ENCODE data around the gene TBK1.

DNA sequence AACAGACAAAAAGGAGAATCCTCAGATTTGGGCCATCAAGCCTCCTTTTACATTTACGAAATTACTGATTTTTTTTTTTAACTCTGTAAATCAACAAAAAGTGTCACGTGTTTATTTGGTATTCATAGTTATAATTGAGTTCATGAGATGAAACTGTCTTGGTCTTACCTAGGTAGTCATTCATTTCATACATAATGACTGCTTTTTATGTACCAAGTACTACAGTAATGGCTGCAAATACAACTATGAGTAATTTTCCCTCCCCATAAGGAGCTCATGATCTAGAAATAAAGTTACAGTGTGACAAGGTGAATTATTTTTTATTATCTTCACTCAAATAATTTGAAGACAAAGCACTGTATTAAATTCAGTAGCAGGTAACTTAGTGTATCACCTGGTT, 6.4 kb upstream of the TBK1 start:
- TF ChIP-seq, protein P1, sequence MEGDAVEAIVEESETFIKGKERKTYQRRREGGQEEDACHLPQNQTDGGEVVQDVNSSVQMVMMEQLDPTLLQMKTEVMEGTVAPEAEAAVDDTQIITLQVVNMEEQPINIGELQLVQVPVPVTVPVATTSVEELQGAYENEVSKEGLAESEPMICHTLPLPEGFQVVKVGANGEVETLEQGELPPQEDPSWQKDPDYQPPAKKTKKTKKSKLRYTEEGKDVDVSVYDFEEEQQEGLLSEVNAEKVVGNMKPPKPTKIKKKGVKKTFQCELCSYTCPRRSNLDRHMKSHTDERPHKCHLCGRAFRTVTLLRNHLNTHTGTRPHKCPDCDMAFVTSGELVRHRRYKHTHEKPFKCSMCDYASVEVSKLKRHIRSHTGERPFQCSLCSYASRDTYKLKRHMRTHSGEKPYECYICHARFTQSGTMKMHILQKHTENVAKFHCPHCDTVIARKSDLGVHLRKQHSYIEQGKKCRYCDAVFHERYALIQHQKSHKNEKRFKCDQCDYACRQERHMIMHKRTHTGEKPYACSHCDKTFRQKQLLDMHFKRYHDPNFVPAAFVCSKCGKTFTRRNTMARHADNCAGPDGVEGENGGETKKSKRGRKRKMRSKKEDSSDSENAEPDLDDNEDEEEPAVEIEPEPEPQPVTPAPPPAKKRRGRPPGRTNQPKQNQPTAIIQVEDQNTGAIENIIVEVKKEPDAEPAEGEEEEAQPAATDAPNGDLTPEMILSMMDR (IDR thresholded peaks at IDR 0.05): no peak
- TF ChIP-seq ZFX (IDR thresholded peaks at IDR 0.05; ENCODE audit: borderline replicate concordance): no peak
